IPS-18c (cell line): ENCODE measurements around the gene COA1.
A peak's percentile ranks its signal among the peaks of the same experiment; 100 is the strongest.

Experiments
- H3K4me3 ChIP-seq: 2 replicates; pipeline ENCODE4 v1.7.0; 2013; ENCODE audit warnings: low read depth, mild to moderate bottlenecking, low read length, moderate library complexity; ENCODE audit not compliant: insufficient read depth
- H3K9me3 ChIP-seq: one replicate; pipeline ENCODE4 v1.6.1; 2013; ENCODE audit warnings: mild to moderate bottlenecking, low read length, moderate library complexity; ENCODE audit not compliant: control insufficient read depth, insufficient read depth

COA1 gene

GRCh38 chr7:43761382-43761781, 32.1 kb upstream of the COA1 start:
- Histone ChIP-seq H3K9me3 (no peaks in the 10 kb centered on the region), H3K4me3 (no peak overlapping the region)

- no peaks in the 10 kb centered on the region for H3K9me3 ChIP-seq
- H3K4me3 ChIP-seq, result no peak overlapping the region
These were observed 31.5 kb upstream of the COA1 start for GRCh38 chr7:43760861-43761260.

- peak overlapping the region; percentile 73 for H3K4me3 ChIP-seq
- no peaks in the 10 kb centered on the region for H3K9me3 ChIP-seq
These were observed 29.7 kb upstream of the COA1 start for GRCh38 chr7:43758822-43759683.

- H3K4me3 ChIP-seq, result peak within 1 kb of the TSS; percentile 73
- H3K9me3 ChIP-seq, result no peaks in the 10 kb centered on the region
These were observed 28.9 kb upstream of the COA1 start, which contains the start of gene BLVRA for GRCh38 chr7:43758029-43758821. TSS of gene BLVRA (plus strand) at chr7:43758680. CDS start at chr7:43771159, 12,479 bp downstream.

- Histone ChIP-seq H3K4me3 (no peak overlapping the region), H3K9me3 (no peaks in the 10 kb centered on the region)
These were observed 27.9 kb upstream of the COA1 start for GRCh38 chr7:43757073-43757720.

GRCh38 chr7:43756368-43757072, 27.2 kb upstream of the COA1 start:
- Histone ChIP-seq H3K4me3 (no peak overlapping the region), H3K9me3 (no peaks in the 10 kb centered on the region)

GRCh38 chr7:43754596-43754995, 25.3 kb upstream of the COA1 start:
- no peaks in the 10 kb centered on the region for H3K9me3 ChIP-seq
- H3K4me3 ChIP-seq, result no peak overlapping the region

GRCh38 chr7:43753843-43754242, 24.5 kb upstream of the COA1 start:
- Histone ChIP-seq H3K9me3 (no peaks in the 10 kb centered on the region), H3K4me3 (no peak overlapping the region)

GRCh38 chr7:43753271-43753810, 24.0 kb upstream of the COA1 start:
- H3K9me3 ChIP-seq, result no peaks in the 10 kb centered on the region
- no peak overlapping the region for H3K4me3 ChIP-seq

GRCh38 chr7:43752411-43752810, 23.1 kb upstream of the COA1 start:
- H3K9me3 ChIP-seq, result no peaks in the 10 kb centered on the region
- no peak overlapping the region for H3K4me3 ChIP-seq

GRCh38 chr7:43750016-43750887, 20.9 kb upstream of the COA1 start:
- Histone ChIP-seq H3K4me3 (no peak overlapping the region), H3K9me3 (no peaks in the 10 kb centered on the region)

- Histone ChIP-seq H3K9me3 (no peaks in the 10 kb centered on the region), H3K4me3 (no peak overlapping the region)
These were observed 20.1 kb upstream of the COA1 start for GRCh38 chr7:43749383-43749940.

- Histone ChIP-seq H3K4me3 (no peak overlapping the region), H3K9me3 (no peaks in the 10 kb centered on the region)
These were observed 18.2 kb upstream of the COA1 start for GRCh38 chr7:43747328-43748105.

GRCh38 chr7:43742692-43743091, 13.4 kb upstream of the COA1 start:
- no peak overlapping the region for H3K4me3 ChIP-seq
- H3K9me3 ChIP-seq, result peaks cover 2% of the 10 kb centered on the region

- Histone ChIP-seq H3K4me3 (no peak overlapping the region), H3K9me3 (peaks cover 4% of the 10 kb centered on the region)
These were observed 8.3 kb upstream of the COA1 start for GRCh38 chr7:43737467-43738127.
